ENCODE results near the gene CNGA2. TPM values are rescaled to one million over a fixed set of nuclear protein-coding genes. Genes with fewer than 3 reads are reported as not detected.
"Not testable (repeated sequence)": the region's sequence is repeated elsewhere in the genome, so short reads cannot be mapped to it uniquely, and the experiment has no call there.

Gene CNGA2
- total RNA-seq, 2 donors from 2014 or later = not detected

DNA sequence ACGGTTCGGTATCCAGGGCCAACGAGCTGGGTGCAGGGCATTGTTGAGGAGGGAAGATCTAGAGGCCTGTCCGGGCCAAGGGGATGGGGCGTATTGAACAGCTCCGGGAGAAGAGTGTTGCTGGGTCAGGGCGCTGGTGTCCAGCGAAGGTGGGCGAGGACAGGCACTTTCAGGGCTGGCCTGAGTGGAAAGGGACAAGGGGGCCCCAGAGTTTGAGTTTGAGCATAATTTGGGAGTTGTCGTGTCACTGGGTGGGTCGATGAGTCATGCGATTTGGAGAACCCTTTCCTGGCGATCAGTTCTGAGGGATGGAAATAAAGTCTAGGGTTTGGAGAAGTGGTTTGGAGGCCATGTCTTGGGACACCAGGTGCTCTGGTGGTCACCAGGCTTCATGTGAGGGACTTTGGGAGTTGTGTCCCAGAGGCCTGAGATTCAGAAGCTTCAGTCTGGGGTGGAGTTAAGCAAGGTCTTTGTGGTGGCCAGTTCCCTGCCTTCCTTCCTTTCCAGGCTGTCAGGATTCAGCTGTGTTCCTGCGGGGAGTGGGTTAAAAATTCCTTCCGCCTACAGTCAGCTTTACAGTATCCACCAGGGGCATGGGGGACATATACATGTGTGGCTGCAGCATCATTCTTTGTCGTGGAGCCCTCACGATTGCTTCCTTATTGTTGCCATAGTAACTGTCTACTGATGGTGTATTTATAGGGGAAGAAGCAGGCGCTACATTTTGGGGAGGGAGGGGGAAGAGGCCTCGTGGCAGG, 38.8 kb upstream of the CNGA2 start:
- Mint-ChIP-seq H3K4me1 (peaks cover 5% of the 10 kb centered on the region), H3K36me3 (ENCODE audit: low read depth) (no peaks in the 10 kb centered on the region), H3K27me3 (ENCODE audit: insufficient read depth) (peaks cover 25% of the 10 kb centered on the region), H3K9me3 (peaks cover 40% of the 10 kb centered on the region), H3K4me3 (peak overlapping the region; percentile 65), H3K27ac (no peak overlapping the region)
- Histone ChIP-seq H3K9me3 (ENCODE audit: control insufficient read depth, low read length) (no peaks in the 10 kb centered on the region), H3K4me1 (ENCODE audit: control insufficient read depth, insufficient read depth, low read length) (no peaks in the 10 kb centered on the region), H3K36me3 (ENCODE audit: control insufficient read depth, insufficient read depth, low read length) (no peaks in the 10 kb centered on the region), H3K27ac (ENCODE audit: low read depth, low read length) (no peak overlapping the region), H3K27me3 (ENCODE audit: control insufficient read depth, insufficient read depth, low read length, poor library complexity, severe bottlenecking) (no peaks in the 10 kb centered on the region), H3K4me3 (ENCODE audit: low read length) (peak overlapping the region; percentile 74), H3K9ac (ENCODE audit: extremely low read depth, low read length, poor library complexity, severe bottlenecking) (no peak overlapping the region)
- WGBS, 2 experiments (ENCODE audit: insufficient coverage in 1 of 2, insufficient read length in 1 of 2) = 39 to 42% methylated on average over 3 to 19 of the region's 19 CpGs
- DNase-seq = no peak
- TF ChIP-seq, protein P1, sequence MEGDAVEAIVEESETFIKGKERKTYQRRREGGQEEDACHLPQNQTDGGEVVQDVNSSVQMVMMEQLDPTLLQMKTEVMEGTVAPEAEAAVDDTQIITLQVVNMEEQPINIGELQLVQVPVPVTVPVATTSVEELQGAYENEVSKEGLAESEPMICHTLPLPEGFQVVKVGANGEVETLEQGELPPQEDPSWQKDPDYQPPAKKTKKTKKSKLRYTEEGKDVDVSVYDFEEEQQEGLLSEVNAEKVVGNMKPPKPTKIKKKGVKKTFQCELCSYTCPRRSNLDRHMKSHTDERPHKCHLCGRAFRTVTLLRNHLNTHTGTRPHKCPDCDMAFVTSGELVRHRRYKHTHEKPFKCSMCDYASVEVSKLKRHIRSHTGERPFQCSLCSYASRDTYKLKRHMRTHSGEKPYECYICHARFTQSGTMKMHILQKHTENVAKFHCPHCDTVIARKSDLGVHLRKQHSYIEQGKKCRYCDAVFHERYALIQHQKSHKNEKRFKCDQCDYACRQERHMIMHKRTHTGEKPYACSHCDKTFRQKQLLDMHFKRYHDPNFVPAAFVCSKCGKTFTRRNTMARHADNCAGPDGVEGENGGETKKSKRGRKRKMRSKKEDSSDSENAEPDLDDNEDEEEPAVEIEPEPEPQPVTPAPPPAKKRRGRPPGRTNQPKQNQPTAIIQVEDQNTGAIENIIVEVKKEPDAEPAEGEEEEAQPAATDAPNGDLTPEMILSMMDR (conservative IDR thresholded peaks at IDR 0.05) = no peak

DNA sequence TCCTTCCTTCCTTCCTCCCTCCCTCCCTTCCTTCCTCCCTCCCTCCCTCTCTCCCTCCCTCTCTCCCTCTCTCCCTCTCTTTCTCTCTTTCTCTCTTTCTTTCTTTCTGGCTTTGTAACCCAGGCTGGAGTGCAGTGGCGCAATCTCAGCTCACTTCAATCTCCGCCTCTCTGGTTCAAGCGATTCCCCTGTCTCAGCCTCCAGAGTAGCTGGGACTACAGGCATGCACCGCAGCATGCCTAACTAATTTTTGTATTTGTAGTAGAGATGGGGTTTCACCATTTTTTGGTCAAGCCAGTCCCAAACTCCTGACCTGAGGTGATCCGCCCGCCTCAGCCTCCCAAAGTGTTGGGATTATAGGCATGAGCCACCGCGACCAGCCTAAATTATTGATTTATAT, 37.5 kb upstream of the CNGA2 start:
- not testable (repeated sequence) for H3K27ac ChIP-seq (ENCODE audit: low read depth, low read length); H3K27me3 ChIP-seq (ENCODE audit: control insufficient read depth, insufficient read depth, low read length, poor library complexity, severe bottlenecking); H3K4me1 ChIP-seq (ENCODE audit: control insufficient read depth, insufficient read depth, low read length); H3K9me3 ChIP-seq (ENCODE audit: control insufficient read depth, low read length); H3K4me3 Mint-ChIP-seq; DNase-seq; H3K9ac ChIP-seq (ENCODE audit: extremely low read depth, low read length, poor library complexity, severe bottlenecking); H3K4me1 Mint-ChIP-seq; H3K27ac Mint-ChIP-seq; H3K4me3 ChIP-seq (ENCODE audit: low read length); H3K36me3 Mint-ChIP-seq (ENCODE audit: low read depth); H3K36me3 ChIP-seq (ENCODE audit: control insufficient read depth, insufficient read depth, low read length)
- WGBS, 2 experiments (ENCODE audit: insufficient coverage in 1 of 2, insufficient read length in 1 of 2) = 92% methylated on average over 7 of the region's 8 CpGs; no CpG with 5 or more reads in 1 of the 2 experiments
- peaks cover 25% of the 10 kb centered on the region for H3K27me3 Mint-ChIP-seq (ENCODE audit: insufficient read depth)
- peaks cover 44% of the 10 kb centered on the region for H3K9me3 Mint-ChIP-seq

DNA sequence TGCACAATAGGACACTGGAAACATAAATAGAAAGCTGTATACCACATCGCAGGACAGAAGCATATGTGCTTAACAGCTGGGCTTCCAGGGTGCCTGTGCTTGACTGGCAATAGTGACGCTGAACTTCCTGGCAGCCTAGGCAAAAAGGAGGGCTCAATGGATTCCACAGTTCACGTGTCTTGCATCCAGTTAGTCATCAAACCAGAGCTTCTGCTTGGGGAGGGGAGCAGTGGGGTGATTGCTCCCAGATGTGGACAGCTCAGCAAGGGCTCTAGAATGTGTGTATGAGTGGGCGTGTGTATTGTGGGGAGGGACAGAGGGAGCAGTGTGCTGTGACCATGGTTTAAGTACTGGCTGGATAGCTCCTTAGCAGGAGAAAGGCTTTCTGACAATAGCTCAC, 37.0 kb upstream of the CNGA2 start:
- TF ChIP-seq, protein P1 (conservative IDR thresholded peaks at IDR 0.05) = no peak
- Histone ChIP-seq H3K9ac (ENCODE audit: extremely low read depth, low read length, poor library complexity, severe bottlenecking) (no peak overlapping the region), H3K27me3 (ENCODE audit: control insufficient read depth, insufficient read depth, low read length, poor library complexity, severe bottlenecking) (no peaks in the 10 kb centered on the region), H3K36me3 (ENCODE audit: control insufficient read depth, insufficient read depth, low read length) (no peaks in the 10 kb centered on the region), H3K4me1 (ENCODE audit: control insufficient read depth, insufficient read depth, low read length) (no peaks in the 10 kb centered on the region), H3K27ac (ENCODE audit: low read depth, low read length) (no peak overlapping the region), H3K4me3 (ENCODE audit: low read length) (no peak overlapping the region), H3K9me3 (ENCODE audit: control insufficient read depth, low read length) (no peaks in the 10 kb centered on the region)
- WGBS, 2 experiments (ENCODE audit: insufficient coverage in 1 of 2, insufficient read length in 1 of 2) = 96 to 100% methylated on average over 2 to 4 of the region's 4 CpGs
- no peaks in the 10 kb centered on the region for H3K36me3 Mint-ChIP-seq (ENCODE audit: low read depth)
- peaks cover 5% of the 10 kb centered on the region for H3K4me1 Mint-ChIP-seq
- H3K4me3 Mint-ChIP-seq = no peak overlapping the region
- H3K9me3 Mint-ChIP-seq = peaks cover 48% of the 10 kb centered on the region
- no peak for DNase-seq
- peaks cover 25% of the 10 kb centered on the region for H3K27me3 Mint-ChIP-seq (ENCODE audit: insufficient read depth)
- no peak overlapping the region for H3K27ac Mint-ChIP-seq

All from endodermal cell (in vitro differentiated cells).